ENCODE measurements around the gene SELENOT.
"Not testable (repeated sequence)": the region's sequence is repeated elsewhere in the genome, so short reads cannot be mapped to it uniquely, and the experiment has no call there.

SELENOT gene

DNA sequence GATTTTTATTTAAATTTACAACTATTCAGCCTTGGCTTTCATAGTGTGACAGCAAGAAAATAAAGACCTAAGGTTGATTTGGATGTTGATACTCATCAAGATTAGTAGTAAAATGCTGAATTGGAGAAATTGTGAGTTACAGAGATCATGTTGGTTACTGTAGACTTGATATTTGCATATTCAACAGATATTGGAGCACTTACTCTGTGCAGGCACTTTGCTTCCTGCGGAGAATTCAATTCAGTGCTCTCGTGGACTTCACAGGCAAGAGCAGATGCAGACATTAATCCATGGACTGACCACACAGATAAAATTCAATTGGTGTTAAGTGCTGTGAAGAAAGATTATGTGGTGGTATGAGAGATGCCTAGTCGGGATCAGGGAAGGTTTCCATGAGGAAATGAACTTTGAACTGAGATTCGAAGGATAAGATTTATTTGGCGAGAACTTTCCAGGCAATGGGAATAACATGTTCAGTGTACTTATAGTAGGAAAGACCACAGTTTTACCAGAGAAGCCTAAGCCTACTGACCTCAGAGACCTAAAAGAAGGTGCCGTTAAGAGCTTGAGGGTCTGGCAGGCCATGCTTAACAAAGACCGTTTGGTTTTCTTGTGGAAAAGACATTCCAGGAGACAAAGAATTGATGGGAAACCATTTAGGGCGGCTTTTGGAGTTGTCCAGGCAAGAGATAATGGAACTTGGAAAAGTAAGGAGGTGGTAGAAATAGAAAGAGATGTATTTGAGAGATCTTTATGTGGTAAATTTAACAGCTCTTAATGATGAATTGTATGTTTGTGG is 4.3 kb downstream of the SELENOT start:
- no peak for DNase-seq (ENCODE audit: low spot score)

DNA sequence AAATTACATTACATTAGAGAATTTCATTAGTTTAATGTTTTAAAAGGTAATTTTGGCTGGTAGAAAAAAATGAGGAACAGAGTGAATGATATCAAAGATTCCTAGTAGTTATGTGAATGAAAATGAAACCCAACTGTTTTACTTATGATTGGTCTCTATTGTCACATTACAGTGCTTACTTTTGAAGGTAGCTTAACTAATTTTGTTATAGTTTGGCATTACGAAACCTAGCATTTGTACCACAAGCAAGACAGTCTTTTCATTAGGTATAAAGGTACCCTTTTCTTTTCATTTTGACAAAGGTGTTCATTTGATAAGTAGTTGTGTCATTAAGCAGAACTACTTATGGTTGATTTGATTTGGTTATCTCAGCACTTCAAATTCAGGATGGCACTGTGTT is 6.9 kb downstream of the SELENOT start:
- DNase-seq (ENCODE audit: low spot score): no peak

DNA sequence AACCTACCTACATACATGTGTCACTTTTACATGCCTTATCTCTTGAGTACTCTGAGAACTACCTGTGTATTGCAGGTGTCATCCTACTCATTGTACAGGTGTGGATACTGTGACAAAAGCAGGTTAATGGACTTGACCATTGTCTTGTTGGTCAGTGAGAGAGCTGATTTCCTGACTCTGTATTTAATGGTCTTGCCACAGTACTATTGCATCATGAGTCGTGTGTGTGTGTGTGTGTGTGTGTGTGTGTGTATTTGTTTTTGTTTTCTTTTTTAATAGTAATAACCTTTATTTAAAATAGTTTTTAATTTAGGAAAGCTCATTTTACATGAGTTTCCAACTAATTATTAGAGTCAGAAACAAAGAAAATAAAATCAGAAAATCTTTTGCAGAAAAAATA is 7.7 kb downstream of the SELENOT start:
- DNase-seq (ENCODE audit: low spot score): no peak

DNA sequence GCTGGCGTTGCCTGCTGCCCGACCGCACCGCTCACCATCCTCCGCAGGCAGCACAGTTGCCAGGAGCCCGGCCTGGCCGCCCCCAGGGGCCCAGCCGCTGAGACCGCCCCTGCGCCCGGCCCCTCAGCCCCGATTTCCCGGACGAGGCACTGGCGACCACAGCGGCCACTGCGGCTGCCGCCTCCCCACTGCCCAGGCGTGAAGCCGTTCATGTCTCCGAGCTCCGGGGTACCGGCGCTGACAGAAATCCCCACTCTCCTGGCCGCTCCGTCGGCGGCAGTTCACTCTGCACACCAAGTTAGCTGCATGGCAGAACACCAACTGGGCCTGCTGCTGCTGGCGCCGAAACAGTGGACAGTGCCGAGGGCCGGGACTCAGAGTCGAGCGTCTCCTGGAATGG is 8.5 kb downstream of the SELENOT start:
- no peak for DNase-seq (ENCODE audit: low spot score)

DNA sequence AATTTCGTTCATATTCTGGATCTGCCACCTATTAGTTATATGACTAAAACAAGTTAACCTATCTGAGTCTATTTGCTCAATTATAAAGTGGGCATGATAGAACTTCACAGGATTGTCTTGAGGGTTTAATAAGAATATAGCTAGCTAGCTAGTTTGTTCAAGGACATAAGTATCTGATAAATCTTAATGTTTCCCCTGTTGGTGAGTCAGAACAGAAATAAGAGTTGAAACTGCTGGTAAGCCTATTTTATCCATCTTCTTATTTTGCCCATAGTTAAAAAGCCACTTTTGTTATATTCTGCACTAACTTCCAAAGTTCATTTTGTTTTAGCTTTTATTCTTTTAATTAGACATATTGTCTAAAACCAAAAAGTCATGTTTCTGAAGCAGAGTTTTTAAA is 9.4 kb downstream of the SELENOT start:
- no peak for DNase-seq (ENCODE audit: low spot score)

DNA sequence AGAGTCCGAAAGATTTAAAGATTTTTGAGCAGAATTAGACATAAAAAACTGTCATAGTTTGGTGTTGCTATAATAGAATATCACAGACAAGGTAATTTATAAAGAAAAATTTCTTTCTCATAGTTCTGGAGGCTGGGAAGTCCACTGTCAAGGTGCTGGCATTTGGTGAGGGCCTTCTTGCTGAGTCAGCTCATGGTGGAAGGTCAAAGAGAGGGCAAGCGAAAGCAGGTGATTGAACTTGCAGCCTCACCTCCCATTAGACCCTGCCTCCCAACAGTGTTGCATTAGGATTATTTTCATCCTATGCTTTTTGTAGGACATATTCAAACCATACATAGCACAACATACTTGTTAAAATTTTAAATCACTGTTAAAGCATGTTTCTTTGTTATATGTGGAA is 9.9 kb downstream of the SELENOT start:
- DNase-seq (ENCODE audit: low spot score): no peak

DNA sequence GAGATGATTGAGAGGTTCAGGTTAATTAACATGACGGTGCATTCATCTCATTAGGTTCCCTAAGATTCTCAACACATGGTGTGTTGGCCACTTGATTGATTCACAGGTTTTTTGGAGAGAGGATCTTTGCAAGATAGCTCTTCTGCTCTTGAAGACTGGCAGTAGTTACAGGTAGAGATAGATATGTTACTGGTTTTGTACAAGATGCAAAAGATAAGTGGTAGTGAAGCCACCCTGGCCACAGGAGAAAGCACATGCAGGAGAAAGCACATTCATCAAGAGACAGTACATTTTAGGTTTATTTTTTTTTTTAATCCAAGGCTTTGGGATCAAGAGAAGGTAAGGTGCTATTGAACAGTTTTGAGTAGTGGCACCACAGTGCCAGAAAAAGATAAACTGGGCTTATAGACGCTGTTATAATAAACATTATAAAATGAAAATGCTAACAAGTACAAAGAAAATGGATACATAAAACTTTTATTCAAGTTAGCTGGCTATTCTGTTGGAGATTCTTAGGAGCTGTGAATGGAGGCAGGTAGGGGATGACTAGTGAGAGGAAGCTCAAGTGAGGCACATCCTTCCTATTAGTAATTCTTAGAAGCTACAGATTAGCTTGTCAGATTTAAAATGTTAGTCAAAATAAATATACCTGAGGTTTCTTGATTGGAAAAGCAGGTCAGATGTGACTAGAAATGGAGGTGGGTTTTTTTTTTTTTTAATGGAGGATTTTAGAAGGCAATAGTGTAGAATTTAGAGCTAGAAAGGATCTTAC is 10.8 kb downstream of the SELENOT start:
- no peak for DNase-seq (ENCODE audit: low spot score)

DNA sequence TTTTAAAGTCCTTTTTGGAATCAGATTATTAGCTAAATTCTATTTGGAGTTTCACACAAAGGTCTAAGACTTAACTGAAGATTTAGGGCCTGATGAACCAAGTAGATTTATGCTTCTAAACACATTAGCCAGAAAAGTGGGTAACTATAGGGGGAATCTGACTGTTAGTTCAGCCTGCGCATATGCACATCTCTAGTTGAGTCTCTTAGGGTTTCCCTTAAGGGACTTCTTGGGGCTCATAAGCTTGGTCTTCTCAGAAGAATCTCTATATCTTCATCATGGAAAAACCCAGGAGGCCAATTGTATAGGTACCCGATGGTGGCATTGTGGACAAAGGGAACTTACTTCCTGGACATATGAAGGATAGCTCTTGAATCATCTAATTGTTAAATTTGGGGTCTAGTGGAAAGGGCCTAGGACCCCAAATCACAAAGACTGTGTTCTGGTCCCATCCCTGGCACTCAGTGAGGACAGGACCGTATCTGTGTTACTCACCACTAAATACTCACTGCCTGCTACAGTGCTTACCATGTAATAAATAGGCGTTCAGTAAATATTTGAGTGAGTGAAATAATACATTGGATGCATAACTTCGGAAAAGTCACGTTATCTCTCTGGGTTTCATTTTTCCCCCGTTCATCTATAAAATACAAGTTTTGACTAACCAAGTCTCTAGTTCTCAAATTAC is 17.0 kb downstream of the SELENOT start:
- DNase-seq (ENCODE audit: low spot score): no peak

DNA sequence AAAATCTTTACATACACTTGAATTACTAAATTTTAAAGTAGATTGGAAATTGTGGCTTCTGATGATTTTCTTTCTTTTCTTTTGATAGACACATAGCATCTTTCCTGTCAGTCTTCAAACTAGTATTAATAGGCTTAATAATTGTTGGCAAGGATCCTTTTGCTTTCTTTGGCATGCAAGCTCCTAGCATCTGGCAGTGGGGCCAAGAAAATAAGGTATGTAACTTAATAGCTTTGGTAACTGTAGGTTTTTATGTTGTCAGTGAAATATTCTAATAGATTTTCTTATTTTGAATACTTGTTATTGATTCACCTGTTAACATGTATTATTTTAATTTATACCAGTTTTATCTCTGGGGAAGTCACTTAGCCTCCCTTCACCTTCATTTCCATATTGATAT is 19.8 kb downstream of the SELENOT start:
- DNase-seq (ENCODE audit: low spot score): not testable (repeated sequence)

DNA sequence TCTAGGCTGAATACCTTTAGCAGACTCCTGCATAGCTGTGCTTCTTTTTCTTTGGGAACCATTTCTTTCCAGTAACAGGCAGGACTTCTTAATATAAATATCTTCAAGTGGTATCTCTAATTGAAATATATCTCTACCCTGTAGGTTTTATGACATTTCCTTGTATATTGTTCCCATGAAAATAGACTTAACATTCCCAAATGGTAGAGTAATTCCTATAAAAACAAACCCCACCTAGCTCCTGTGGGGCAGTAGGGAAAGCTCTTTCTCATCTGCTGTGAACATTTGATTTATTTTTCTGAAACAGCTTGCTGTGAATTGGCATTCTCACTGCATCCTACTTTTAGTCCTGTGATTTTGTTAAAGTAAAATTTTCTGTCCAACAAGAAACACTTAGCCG is 20.8 kb downstream of the SELENOT start:
- DNase-seq (ENCODE audit: low spot score): no peak

DNA sequence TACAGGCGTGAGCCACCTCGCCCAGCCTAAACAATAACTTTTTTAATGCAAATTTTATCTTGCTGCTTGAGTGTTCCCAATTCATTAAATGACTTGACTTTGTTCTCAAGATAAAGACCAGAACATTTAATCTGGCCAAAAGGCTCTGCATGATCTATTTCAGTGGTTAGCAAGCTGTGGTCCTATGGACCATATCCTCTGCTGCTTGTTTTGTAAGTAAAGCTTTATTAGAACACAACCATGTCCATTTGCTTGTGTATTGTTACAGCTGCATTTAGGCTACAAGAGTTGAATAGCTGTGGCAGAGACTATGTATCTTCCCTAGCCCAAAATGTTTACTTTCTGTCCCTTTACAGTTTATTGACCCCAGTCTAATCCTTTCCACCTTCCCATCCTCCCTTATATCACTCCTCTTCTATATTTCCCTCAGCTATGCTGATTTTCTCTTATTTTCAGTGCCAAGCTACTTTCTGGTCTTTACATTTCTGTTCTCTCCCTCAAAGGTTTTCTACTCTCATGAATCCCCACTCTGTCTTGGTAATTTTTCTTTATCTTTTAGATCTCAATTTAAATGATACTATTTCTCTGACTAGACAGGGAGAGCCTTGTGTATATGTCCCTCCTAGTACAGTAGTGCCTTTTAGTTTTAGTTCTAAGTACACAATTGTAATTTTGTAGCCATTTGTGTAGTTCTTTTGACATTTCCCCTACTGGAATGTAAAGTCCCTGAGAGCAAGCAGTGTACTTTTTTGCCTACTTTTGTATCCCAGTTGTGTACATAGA is 23.2 kb downstream of the SELENOT start:
- no peak for DNase-seq (ENCODE audit: low spot score)

DNA sequence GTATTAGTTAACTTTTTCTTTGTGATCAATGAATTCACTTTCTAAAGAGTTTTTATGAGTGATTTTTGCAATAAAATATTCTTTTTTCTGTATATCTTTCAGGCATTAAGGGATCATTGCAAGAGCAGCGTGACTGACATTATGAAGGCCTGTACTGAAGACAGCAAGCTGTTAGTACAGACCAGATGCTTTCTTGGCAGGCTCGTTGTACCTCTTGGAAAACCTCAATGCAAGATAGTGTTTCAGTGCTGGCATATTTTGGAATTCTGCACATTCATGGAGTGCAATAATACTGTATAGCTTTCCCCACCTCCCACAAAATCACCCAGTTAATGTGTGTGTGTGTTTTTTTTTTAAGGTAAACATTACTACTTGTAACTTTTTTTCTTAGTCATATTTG is 24.4 kb downstream of the SELENOT start:
- no peak for DNase-seq (ENCODE audit: low spot score)

DNA sequence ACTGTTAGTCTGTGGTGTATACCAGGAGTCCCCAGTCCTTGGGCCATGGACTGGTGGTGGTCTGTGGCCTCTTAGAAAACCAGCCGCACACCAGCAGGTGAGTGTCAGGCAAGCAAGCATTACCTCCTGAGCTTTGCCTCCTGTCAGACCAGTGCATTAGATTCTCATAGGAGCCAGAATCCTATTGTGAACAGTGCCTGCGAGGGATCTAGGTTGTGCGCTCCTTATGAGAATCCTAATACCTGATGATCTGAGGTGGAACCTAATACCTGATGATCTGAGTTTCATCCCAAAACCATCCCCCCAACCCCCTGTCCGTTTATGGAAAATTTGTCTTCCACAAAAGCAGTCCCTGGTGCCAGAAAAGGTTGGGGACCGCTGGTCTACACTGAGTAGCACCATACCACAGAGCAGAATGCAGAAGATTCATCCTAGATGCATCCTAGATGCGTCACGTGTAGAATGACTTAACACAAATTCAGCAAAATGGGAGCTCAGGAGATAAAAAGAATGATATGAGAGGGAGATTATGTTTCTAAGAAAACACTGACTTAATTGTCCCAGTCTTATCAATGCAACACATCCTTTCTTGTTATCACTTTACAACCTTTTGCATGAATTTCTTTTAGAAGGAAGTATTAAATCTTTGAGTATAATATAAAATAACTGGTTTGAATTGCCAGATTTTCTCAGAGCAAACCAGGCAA is 28.5 kb downstream of the SELENOT start:
- DNase-seq (ENCODE audit: low spot score): no peak

DNA sequence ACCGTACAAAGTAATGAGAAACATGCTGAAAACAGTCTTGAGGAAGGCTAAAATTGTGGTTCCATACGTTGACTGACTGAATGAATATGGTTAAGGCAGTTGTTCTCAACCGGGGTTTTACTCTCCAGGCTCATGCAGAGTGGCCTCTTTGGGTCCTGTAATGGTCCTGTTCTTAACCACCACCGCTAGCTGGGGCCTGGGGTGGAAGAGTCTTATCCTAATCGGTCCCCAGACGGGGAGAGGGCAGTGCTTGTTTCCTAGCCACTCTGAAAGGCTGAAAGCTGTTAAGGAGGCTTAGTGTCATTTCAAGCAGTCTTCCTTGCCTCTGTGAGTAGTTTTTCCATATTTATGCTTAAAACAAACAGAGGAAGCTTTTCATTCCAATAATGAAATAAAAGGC is 32.0 kb downstream of the SELENOT start:
- DNase-seq (ENCODE audit: low spot score): no peak

DNA sequence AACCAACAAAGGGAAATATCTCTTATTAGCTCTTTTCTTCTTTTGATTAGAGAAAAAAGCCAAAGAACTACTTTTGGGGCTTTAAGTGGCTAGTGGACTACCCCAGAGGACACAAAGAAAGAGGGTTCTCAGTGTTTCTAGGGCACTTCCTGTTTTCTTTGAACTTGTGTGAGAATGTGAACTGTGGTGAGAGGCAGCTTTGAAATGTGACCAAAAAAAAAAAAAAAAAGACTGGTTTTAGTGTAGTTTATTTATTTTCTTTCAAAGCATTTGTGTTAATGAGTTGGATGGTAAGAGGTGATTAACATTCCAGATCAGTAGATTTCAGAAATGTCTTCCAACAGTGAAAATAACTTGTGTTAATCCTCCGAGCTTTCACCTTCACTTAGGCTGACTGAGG is 32.4 kb downstream of the SELENOT start:
- DNase-seq (ENCODE audit: low spot score): no peak

DNA sequence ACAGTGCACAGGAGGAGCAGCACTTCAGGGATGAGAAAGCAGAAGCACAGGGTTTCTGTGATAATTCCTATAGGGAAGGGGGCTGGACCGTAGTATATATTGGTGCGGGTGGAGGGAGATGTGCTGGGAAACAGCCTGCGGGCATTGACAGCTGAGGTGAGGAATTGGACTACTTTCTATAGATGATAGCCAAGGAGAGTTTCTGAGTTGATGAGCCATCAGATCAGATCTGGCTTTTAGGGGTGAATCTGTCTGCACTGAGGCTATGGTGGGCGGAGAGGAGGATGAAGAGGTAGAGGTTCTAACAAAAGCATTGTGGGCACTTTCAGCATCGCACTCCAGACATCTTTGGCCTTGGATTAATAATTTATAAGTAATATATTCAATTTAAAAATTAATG is 33.1 kb downstream of the SELENOT start:
- no peak for DNase-seq (ENCODE audit: low spot score)

DNA sequence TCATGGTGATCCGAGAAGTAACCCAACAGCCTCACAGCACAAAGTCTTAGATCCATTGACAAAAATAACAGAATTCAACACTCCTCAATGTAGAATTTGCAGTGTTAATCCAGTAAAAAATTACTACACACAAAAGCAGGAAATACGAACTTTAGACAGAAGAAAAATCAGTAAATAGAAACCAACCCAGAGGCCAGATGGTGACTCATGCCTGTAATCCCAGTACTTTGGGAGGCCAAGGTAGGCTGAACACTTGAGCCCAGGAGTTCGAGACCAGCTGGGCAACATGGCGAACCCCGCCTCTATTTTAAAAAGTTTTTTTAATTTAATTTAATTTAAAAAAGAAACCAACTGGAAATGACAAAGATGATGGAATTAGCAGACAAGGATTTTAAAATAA is 36.1 kb downstream of the SELENOT start:
- DNase-seq (ENCODE audit: low spot score): no peak

DNA sequence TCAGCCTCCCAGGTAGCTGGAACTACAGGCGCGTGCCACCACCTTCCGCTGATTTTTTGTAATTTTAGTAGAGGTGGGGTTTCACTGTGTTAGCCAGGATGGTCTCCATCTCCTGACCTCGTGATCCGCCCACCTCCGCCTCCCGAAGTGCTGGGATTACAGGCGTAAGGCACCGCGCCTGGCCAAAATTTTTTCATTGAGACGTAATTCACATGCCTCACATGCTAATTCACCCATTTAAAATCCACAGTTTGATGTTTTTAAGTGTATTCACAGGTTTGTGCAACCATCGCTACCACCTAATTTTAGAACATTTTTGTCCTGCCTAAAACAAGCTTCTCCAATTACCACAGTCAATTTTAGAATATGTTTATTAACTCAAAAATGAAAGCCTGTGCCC is 37.1 kb downstream of the SELENOT start:
- DNase-seq (ENCODE audit: low spot score): no peak

DNA sequence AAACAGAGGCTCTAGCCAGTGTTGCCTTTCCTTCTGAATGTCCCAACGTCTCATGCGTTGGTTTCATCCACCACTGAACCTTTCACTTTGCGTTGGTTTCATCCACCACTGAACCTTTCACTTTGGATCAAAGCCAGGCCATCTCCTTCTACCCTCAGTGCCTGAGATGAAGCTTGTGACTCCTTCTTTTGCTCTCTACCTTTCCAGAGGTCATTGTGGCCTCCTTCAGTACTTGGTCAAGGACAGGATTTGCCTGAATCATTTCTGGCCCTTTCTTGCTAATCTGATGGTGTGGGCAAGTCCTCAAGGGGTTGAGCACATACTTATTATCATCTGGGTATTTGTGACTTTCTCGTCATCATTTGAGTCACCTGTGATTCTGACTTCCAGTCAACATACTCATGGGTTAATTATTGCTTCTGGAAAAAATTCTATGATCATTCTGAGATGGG is 50.0 kb downstream of the SELENOT start:
- no peak for DNase-seq (ENCODE audit: low spot score)

DNA sequence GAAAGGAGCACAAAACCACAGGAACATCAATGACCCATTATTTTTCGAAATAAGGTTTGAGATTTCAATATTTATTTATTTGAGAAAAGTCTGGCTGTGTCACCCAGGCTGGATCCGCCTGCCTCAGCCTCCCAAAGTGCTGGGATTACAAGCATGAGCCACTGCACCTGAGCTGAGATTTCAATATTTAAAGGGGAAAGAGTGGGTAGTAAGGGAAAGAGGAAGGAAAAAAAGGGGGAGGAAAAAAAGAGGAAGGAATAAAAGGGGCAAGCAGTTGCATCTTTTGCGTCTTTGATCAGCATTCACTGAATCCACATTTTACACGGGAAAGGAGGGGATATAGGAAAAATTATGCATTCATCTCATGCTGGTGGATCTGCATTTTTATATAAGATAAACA is 53.2 kb downstream of the SELENOT start:
- DNase-seq (ENCODE audit: low spot score): no peak

DNA sequence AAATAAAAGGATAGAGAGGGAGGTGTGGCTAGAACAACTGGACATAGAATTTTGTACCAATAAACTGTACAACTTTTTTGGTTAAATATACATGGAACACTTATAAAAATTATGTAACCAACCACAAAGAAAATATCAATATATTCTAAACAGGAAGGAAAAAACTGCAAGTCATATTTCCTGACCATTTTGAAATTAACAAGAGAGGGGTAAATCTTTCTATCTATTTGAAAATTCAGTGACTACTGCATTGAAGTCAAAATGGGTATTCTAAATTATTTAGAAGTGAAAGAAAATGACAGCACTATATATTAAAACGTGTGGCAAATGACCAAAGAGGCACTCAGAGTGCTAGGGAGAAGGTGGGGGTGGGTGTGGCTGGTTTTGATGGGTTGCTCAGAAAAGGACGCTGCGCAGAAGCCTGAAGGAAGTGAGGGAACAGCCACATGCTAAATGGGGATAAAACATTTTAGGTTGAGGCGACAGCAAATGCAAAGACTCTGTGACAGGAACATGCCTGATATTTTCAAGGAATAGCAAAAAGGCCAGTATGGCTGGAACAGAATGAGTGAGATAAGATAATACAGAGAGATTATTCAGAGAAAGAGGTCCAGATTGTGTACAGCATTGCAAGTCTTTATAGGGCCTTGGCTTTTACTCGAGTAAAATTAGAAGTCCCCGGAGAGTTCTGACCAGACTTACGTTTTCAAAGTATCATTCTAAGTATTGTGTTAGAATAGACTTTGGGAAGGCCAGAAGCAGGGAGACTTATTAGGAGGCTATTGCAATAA is 59.5 kb downstream of the SELENOT start:
- DNase-seq (ENCODE audit: low spot score): no peak

Data from hematopoietic multipotent progenitor cell treated with erythropoietin and hydrocortisone succinate and interleukin-3 and kit ligand, for 17 days (in vitro differentiated cells).